ENCODE data around the gene GSTT2B. TPM values are rescaled to one million over a fixed set of nuclear protein-coding genes. Genes with fewer than 3 reads are reported as not detected.
"Not testable (repeated sequence)": the region's sequence is repeated elsewhere in the genome, so short reads cannot be mapped to it uniquely, and the experiment has no call there.

Gene GSTT2B
- total and polyA plus RNA-seq, 2 of the 8 experiments (the other 6 are each of a cell fraction or from before 2014, with no cell fraction given), result 6.3 to 13.3 TPM

DNA sequence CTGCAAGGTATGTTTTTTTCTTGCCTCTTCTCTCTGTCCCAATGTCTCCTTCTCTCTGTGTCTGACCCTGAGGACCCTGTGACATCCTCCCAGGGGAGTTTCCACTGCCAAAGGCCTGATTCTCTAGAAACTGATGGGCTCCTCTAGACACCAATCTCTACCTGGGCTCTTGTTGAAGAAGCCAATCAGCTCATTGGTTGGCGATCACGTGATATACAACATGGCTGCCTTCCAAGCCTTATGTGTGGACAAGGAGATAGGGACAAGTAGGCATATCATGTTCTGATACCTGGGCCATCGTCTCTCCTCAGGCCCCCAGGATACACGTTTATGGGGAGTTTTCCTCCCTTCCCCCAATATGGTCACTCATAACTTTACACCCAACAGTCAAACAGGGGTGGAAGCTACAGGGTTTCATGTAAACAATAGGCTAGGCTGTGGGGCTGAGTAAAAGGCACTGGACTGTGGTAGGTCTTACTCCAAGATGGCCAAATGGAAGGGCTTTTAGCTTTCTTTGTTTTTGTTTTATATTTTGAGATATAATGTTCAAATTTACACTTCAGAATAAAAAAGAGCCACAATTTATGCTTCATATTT lies 32.7 kb upstream of the GSTT2B start:
- H3K23ac ChIP-seq (ENCODE audit: insufficient read length); H3K23me2 ChIP-seq (ENCODE audit: low read depth, low read length); H3K9me3 ChIP-seq (ENCODE audit: insufficient read depth in 2 of 2, low read depth in 1 of 2, low read length in 1 of 2); H2BK12ac ChIP-seq (ENCODE audit: low read depth, low read length); H3K4me1 ChIP-seq (replicated peaks in 1 of 4; ENCODE audit: control insufficient read depth in 3 of 4, insufficient read depth in 4 of 4, low read length in 3 of 4); H2BK120ac ChIP-seq (replicated peaks; ENCODE audit: low read depth, low read length); H4K8ac ChIP-seq (ENCODE audit: extremely low read depth, insufficient read depth, low read length); H3K4me2 ChIP-seq (ENCODE audit: insufficient read depth in 1 of 2, low read depth in 2 of 2, low read length in 2 of 2); H3K27ac ChIP-seq (ENCODE audit: low read depth, low read length); H4K20me1 ChIP-seq (replicated peaks in 1 of 2; ENCODE audit: control insufficient read depth in 1 of 2, insufficient read depth in 2 of 2, low read length in 2 of 2); H2AK5ac ChIP-seq (ENCODE audit: low read depth, low read length); H4K5ac ChIP-seq (ENCODE audit: insufficient read length, low read depth, low read length); FAIRE-seq; H3K27me3 ChIP-seq (replicated peaks in 1 of 4; ENCODE audit: control insufficient read depth in 3 of 4, extremely low read depth in 1 of 4, insufficient read depth in 3 of 4, low read length in 3 of 4); H2BK5ac ChIP-seq (ENCODE audit: low read depth, low read length); H3K4me3 ChIP-seq (ENCODE audit: extremely low read depth in 1 of 4, insufficient read depth in 2 of 4, low read depth in 3 of 4, low read length in 4 of 4); H3K18ac ChIP-seq (ENCODE audit: extremely low read depth, low read length); H3K79me2 ChIP-seq (ENCODE audit: control insufficient read depth in 1 of 2, insufficient read depth in 2 of 2, low read length in 2 of 2); H2BK15ac ChIP-seq (ENCODE audit: low read length); H3K4ac ChIP-seq (replicated peaks; ENCODE audit: insufficient read length, low read depth, low read length); H3K9ac ChIP-seq (replicated peaks in 1 of 4; ENCODE audit: extremely low read depth in 1 of 4, low read depth in 3 of 4, low read length in 3 of 4); H2BK20ac ChIP-seq (ENCODE audit: low read length); H3K56ac ChIP-seq (replicated peaks; ENCODE audit: insufficient read length, low read depth, low read length); H3K79me1 ChIP-seq (ENCODE audit: low read depth, low read length); POLR2A ChIA-PET (ENCODE audit: partially characterized antibody); H4K91ac ChIP-seq (replicated peaks; ENCODE audit: insufficient read length, low read length); H3K14ac ChIP-seq (ENCODE audit: insufficient read length); H3K36me3 ChIP-seq (ENCODE audit: control insufficient read depth in 2 of 4, insufficient read depth in 4 of 4, low read length in 3 of 4): not testable (repeated sequence)
- 0 out of 2 replicates have a peak, but pooled peaks have one; percentile 43 for TF ChIP-seq YY1 (IDR thresholded peaks at IDR 0.05; ENCODE audit: low read depth, low read length)
- H2AFZ ChIP-seq (ENCODE audit: low read length), result peak overlapping the region; percentile 81
- 80% methylated on average over 4 of the region's 4 CpGs; no CpG with 5 or more reads in 1 of the 2 experiments for WGBS, 2 experiments (ENCODE audit: extremely low coverage in 1 of 2, insufficient coverage in 1 of 2, insufficient read length in 1 of 2, insufficient replicate concordance in 2 of 2, low coverage in 1 of 2, low lambda C conversion rate in 2 of 2, missing lambda C conversion rate in 1 of 2)
- peak in 1 of 2 experiments; percentile 40 for DNase-seq (ENCODE audit: low read depth in 1 of 2, low spot score in 2 of 2)
- CTCF ChIA-PET (ENCODE audit: partially characterized antibody), result interaction anchor here (1.2 kb wide), 1 partner anchor 140 kb away, joined by 3 read pairs; no protein-coding TSS in a partner anchor

DNA sequence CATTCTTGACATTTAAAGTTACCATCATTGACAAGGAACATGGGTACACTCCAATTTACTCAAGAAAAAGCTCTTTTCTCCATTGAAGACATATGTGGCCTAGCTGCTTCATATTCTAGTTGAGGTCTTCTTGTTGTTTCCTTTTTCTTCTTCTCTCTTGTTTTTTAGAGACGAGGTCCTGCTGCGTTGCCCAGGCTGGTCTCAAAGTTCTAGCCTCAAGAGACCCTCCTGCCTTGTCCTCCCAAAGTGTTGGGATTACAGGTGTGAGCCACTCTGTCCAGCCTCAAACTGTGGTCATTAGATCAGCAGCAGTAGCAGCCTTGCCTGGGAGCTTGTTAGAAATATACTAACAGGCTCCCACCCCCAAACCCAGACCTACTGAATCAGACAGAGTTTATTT lies 32.1 kb upstream of the GSTT2B start:
- H2BK5ac ChIP-seq (ENCODE audit: low read depth, low read length); H3K14ac ChIP-seq (ENCODE audit: insufficient read length); POLR2A ChIA-PET (ENCODE audit: partially characterized antibody); H2BK20ac ChIP-seq (ENCODE audit: low read length); H3K79me1 ChIP-seq (ENCODE audit: low read depth, low read length); FAIRE-seq; H3K56ac ChIP-seq (replicated peaks; ENCODE audit: insufficient read length, low read depth, low read length); H2BK12ac ChIP-seq (ENCODE audit: low read depth, low read length); H4K20me1 ChIP-seq (replicated peaks in 1 of 2; ENCODE audit: control insufficient read depth in 1 of 2, insufficient read depth in 2 of 2, low read length in 2 of 2); H4K91ac ChIP-seq (replicated peaks; ENCODE audit: insufficient read length, low read length); H3K23ac ChIP-seq (ENCODE audit: insufficient read length); H2AFZ ChIP-seq (ENCODE audit: low read length); H3K9me3 ChIP-seq (ENCODE audit: insufficient read depth in 2 of 2, low read depth in 1 of 2, low read length in 1 of 2); H2BK120ac ChIP-seq (replicated peaks; ENCODE audit: low read depth, low read length); H3K4ac ChIP-seq (replicated peaks; ENCODE audit: insufficient read length, low read depth, low read length); H3K4me1 ChIP-seq (replicated peaks in 1 of 4; ENCODE audit: control insufficient read depth in 3 of 4, insufficient read depth in 4 of 4, low read length in 3 of 4); H4K8ac ChIP-seq (ENCODE audit: extremely low read depth, insufficient read depth, low read length); H3K18ac ChIP-seq (ENCODE audit: extremely low read depth, low read length); H3K79me2 ChIP-seq (ENCODE audit: control insufficient read depth in 1 of 2, insufficient read depth in 2 of 2, low read length in 2 of 2); H2AK5ac ChIP-seq (ENCODE audit: low read depth, low read length); H3K23me2 ChIP-seq (ENCODE audit: low read depth, low read length); H3K27ac ChIP-seq (ENCODE audit: low read depth, low read length); H3K4me2 ChIP-seq (ENCODE audit: insufficient read depth in 1 of 2, low read depth in 2 of 2, low read length in 2 of 2); H3K9ac ChIP-seq (replicated peaks in 1 of 4; ENCODE audit: extremely low read depth in 1 of 4, low read depth in 3 of 4, low read length in 3 of 4); DNase-seq (ENCODE audit: low read depth in 1 of 2, low spot score in 2 of 2); H3K4me3 ChIP-seq (ENCODE audit: extremely low read depth in 1 of 4, insufficient read depth in 2 of 4, low read depth in 3 of 4, low read length in 4 of 4); H3K27me3 ChIP-seq (replicated peaks in 1 of 4; ENCODE audit: control insufficient read depth in 3 of 4, extremely low read depth in 1 of 4, insufficient read depth in 3 of 4, low read length in 3 of 4); H3K36me3 ChIP-seq (ENCODE audit: control insufficient read depth in 2 of 4, insufficient read depth in 4 of 4, low read length in 3 of 4); H2BK15ac ChIP-seq (ENCODE audit: low read length); H4K5ac ChIP-seq (ENCODE audit: insufficient read length, low read depth, low read length): not testable (repeated sequence)
- CTCF ChIA-PET (ENCODE audit: partially characterized antibody), result interaction anchor here (1.2 kb wide), 1 partner anchor 141 kb away, joined by 3 read pairs; no protein-coding TSS in a partner anchor
- 70% methylated on average over 2 of the region's 2 CpGs; no CpG with 5 or more reads in 1 of the 2 experiments for WGBS, 2 experiments (ENCODE audit: extremely low coverage in 1 of 2, insufficient coverage in 1 of 2, insufficient read length in 1 of 2, insufficient replicate concordance in 2 of 2, low coverage in 1 of 2, low lambda C conversion rate in 2 of 2, missing lambda C conversion rate in 1 of 2)
